Measurements from ENCODE around the gene ANKRD17. TPM values are rescaled to one million over a fixed set of nuclear protein-coding genes. Genes with fewer than 3 reads are reported as not detected.

ANKRD17 gene
- total and polyA plus RNA-seq, 9 of the 15 experiments (the other 6 are each of a cell fraction or from before 2014, with no cell fraction given): 25.5 to 86.9 (median 52.2) TPM

DNA sequence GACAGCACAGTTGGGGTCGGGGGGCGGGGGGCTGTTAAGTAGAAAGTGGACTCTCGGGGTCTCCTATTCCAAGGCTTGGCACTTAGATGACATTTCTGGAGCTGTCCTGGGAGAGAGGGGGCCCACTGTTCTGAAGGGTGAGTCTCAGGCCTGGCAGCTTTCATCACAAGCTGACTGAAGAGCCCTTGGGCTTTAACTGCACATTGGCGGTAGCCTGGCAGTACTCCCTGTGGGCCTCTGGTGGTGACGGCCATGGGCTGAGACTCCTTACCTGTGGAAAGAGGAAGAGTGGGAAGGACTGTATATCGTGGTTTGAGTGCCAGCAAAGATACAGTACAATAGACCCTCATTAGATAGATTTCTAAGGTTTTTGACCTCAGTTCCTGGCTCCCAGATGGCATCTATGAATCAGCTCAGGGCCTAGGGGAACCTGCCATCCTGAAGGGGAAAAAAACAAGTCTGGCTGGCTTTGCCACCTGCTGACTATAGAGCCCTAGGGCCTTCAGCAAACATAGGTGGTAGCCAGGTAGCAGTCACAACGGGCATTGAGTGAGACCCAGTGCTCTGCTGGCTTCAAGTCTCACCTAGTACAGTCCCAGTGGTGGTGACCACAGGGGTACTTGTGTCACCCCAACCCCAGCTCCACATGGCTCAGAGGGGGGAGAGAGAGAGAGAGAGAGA lies 87.9 kb downstream of the ANKRD17 start:
- no TSS peak for BruUV-seq (replicated peaks)
- ATAC-seq (no peak), FAIRE-seq (no peak), DNase-seq (ENCODE audit: extremely low read depth in 1 of 4, low spot score in 3 of 4) (no peak)
- no peaks in the 10 kb centered on the region for H3K9me1 ChIP-seq (ENCODE audit: control insufficient read depth, insufficient read depth, low read length)
- no peak overlapping the region for H3K4me2 ChIP-seq (ENCODE audit: insufficient read depth, low read length)
- H4K20me1 ChIP-seq (replicated peaks; ENCODE audit: control insufficient read depth, insufficient read depth, low read length): no peaks in the 10 kb centered on the region
- ChIA-PET POLR2A (no interaction called here), CTCF (ENCODE audit: low intra/inter-chr PET ratio) (no interaction called here)
- H3K79me2 ChIP-seq (ENCODE audit: control insufficient read depth, insufficient read depth, low read length): peaks cover 91% of the 10 kb centered on the region
- no peaks in the 10 kb centered on the region for H3K27me3 ChIP-seq (ENCODE audit: control insufficient read depth in 2 of 2, insufficient read depth in 2 of 2, low read length in 2 of 2)
- H3K4me1 ChIP-seq (replicated peaks in 1 of 2; ENCODE audit: control insufficient read depth in 2 of 2, insufficient read depth in 2 of 2, low read length in 2 of 2): no peaks in the 10 kb centered on the region
- no peak overlapping the region for H3K4me3 ChIP-seq
- in situ Hi-C loops (cut with MboI) (no loop called here), intact Hi-C loops (cut with micrococcal nuclease) (no loop called here)
- H2AFZ ChIP-seq (ENCODE audit: low read depth, low read length): no peak overlapping the region
- 99% methylated on average over 7 of the region's 7 CpGs for WGBS (ENCODE audit: insufficient coverage, low coverage, missing lambda C conversion rate)
- H3K27ac ChIP-seq (ENCODE audit: extremely low read depth, low read depth, low read length): no peak overlapping the region
- H3K9ac ChIP-seq (ENCODE audit: insufficient read depth in 1 of 2, low read depth in 2 of 2, low read length in 2 of 2): no peak overlapping the region
- peaks cover 8% of the 10 kb centered on the region for H3K9me3 ChIP-seq (replicated peaks; ENCODE audit: control insufficient read depth, insufficient read depth, low read depth, low read length)
- H3K36me3 ChIP-seq (ENCODE audit: control insufficient read depth, insufficient read depth, low read length): peaks cover 94% of the 10 kb centered on the region
- TF ChIP-seq STAT5B (CRISPR knock-in tag; IDR thresholded peaks at IDR 0.05): no peak
- no peak for TF ChIP-seq MBD2 (IDR thresholded peaks at IDR 0.05; ENCODE audit: borderline replicate concordance, low read depth)
- TF ChIP-seq, protein P1, sequence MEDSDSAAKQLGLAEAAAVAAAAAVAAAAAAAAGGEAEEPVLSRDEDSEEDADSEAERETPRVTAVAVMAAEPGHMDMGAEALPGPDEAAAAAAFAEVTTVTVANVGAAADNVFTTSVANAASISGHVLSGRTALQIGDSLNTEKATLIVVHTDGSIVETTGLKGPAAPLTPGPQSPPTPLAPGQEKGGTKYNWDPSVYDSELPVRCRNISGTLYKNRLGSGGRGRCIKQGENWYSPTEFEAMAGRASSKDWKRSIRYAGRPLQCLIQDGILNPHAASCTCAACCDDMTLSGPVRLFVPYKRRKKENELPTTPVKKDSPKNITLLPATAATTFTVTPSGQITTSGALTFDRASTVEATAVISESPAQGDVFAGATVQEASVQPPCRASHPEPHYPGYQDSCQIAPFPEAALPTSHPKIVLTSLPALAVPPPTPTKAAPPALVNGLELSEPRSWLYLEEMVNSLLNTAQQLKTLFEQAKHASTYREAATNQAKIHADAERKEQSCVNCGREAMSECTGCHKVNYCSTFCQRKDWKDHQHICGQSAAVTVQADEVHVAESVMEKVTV (CRISPR knock-in tag; IDR thresholded peaks at IDR 0.05): no peak
- TF ChIP-seq ZNF24 (IDR thresholded peaks at IDR 0.05): no peak
- TF ChIP-seq, protein P2, sequence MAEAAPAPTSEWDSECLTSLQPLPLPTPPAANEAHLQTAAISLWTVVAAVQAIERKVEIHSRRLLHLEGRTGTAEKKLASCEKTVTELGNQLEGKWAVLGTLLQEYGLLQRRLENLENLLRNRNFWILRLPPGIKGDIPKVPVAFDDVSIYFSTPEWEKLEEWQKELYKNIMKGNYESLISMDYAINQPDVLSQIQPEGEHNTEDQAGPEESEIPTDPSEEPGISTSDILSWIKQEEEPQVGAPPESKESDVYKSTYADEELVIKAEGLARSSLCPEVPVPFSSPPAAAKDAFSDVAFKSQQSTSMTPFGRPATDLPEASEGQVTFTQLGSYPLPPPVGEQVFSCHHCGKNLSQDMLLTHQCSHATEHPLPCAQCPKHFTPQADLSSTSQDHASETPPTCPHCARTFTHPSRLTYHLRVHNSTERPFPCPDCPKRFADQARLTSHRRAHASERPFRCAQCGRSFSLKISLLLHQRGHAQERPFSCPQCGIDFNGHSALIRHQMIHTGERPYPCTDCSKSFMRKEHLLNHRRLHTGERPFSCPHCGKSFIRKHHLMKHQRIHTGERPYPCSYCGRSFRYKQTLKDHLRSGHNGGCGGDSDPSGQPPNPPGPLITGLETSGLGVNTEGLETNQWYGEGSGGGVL (CRISPR knock-in tag; IDR thresholded peaks at IDR 0.05): no peak
- TF ChIP-seq, protein P3, sequence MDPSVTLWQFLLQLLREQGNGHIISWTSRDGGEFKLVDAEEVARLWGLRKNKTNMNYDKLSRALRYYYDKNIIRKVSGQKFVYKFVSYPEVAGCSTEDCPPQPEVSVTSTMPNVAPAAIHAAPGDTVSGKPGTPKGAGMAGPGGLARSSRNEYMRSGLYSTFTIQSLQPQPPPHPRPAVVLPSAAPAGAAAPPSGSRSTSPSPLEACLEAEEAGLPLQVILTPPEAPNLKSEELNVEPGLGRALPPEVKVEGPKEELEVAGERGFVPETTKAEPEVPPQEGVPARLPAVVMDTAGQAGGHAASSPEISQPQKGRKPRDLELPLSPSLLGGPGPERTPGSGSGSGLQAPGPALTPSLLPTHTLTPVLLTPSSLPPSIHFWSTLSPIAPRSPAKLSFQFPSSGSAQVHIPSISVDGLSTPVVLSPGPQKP (CRISPR knock-in tag; IDR thresholded peaks at IDR 0.05): no peak
- no peak for TF ChIP-seq XRCC4 (IDR thresholded peaks at IDR 0.05; ENCODE audit: extremely low read depth, insufficient read depth, insufficient read length)
- no peak for TF ChIP-seq RBM25 (IDR thresholded peaks at IDR 0.05; ENCODE audit: low read depth, low read length, severe bottlenecking)
- TF ChIP-seq TEAD4 (IDR thresholded peaks at IDR 0.05; ENCODE audit: low read length): no peak
- TF ChIP-seq TEAD4 (CRISPR knock-in tag; IDR thresholded peaks at IDR 0.05; ENCODE audit: borderline replicate concordance): no peak
